ENCODE data around the gene L3MBTL4.

Gene L3MBTL4

DNA sequence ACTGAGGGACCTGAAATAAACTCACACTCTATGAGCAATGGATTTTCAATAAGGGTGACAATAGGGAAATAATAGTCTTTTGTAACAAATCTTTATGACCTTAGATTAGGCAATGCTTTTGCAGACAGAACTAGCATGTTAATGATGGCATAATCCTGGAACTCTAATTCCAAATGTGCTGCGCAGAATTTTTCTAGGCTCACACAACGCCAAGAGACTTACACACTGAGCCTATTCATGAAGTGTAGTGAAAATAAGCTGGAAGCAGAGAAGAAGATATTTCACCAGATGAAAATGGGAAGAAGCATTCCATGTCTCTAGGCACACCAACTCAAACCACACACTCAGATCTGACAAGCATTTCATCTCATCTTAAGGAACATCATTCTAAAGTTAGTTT lies 178.5 kb downstream of the L3MBTL4 start:
- POLR2A ChIA-PET, result no interaction called here
- TF ChIP-seq CTCF (IDR thresholded peaks at IDR 0.05; ENCODE audit: insufficient read depth, low read length, missing control alignments), result no peak
- no peak for DNase-seq (ENCODE audit: low read depth, low spot score)
- no peak overlapping the region for H3K4me3 ChIP-seq (ENCODE audit: low read depth, low read length)
- CTCF ChIA-PET, result no interaction called here

- CTCF ChIA-PET, result interaction anchor here (0.6 to 9.4 kb wide), 3 partner anchors 343 to 1002 kb away, joined by 3 to 153 read pairs (median 4); no protein-coding TSS in a partner anchor
- no peak for DNase-seq (ENCODE audit: low read depth, low spot score)
- POLR2A ChIA-PET, result no interaction called here
Measured at GRCh38 chr18:6222271-6222670, 192.4 kb downstream of the L3MBTL4 start.

DNA sequence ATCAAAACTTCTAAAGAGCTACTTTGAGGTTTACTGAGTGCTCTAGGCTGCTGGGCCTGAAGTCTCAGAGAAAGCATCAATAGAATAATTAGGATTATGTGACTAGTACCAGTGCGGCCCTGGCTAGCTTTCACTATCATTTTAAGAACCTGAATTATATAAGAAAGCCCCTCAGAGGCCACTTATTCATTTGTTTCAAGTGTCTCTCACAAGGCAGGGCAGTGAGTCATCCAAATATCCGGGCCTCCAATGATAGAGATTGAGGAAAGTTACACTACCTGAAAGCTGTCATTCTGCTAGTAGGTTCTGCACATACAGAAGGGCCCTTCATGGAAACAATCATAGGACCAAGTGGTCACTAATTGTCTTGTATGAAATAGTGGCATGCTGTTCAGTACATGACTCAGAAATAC lies 193.1 kb downstream of the L3MBTL4 start:
- H3K4me3 ChIP-seq (ENCODE audit: low read depth, low read length), result no peak overlapping the region
- POLR2A ChIA-PET, result no interaction called here
- no peak for TF ChIP-seq CTCF (IDR thresholded peaks at IDR 0.05; ENCODE audit: insufficient read depth, low read length, missing control alignments)
- CTCF ChIA-PET, result interaction anchor here (1.1 to 9.4 kb wide), 5 partner anchors 9 to 353 kb away, joined by 3 to 153 read pairs (median 6); no protein-coding TSS in a partner anchor
- DNase-seq (ENCODE audit: low read depth, low spot score), result no peak

More at GRCh38 chr18:6222271-6222670, 192.4 kb downstream of the L3MBTL4 start:
- H3K4me3 ChIP-seq (ENCODE audit: low read depth, low read length), result no peak overlapping the region
- no peak for TF ChIP-seq CTCF (IDR thresholded peaks at IDR 0.05; ENCODE audit: insufficient read depth, low read length, missing control alignments)

- DNase-seq (ENCODE audit: low read depth, low spot score), result no peak
- ChIA-PET CTCF (interaction anchor here (1.5 to 9.4 kb wide), 6 partner anchors 14 to 353 kb away, joined by 4 to 153 read pairs (median 12); no protein-coding TSS in a partner anchor), POLR2A (no interaction called here)
- no peak for TF ChIP-seq CTCF (IDR thresholded peaks at IDR 0.05; ENCODE audit: insufficient read depth, low read length, missing control alignments)
- H3K4me3 ChIP-seq (ENCODE audit: low read depth, low read length), result no peak overlapping the region
Measured at GRCh38 chr18:6220129-6220528, 194.6 kb downstream of the L3MBTL4 start.

DNA sequence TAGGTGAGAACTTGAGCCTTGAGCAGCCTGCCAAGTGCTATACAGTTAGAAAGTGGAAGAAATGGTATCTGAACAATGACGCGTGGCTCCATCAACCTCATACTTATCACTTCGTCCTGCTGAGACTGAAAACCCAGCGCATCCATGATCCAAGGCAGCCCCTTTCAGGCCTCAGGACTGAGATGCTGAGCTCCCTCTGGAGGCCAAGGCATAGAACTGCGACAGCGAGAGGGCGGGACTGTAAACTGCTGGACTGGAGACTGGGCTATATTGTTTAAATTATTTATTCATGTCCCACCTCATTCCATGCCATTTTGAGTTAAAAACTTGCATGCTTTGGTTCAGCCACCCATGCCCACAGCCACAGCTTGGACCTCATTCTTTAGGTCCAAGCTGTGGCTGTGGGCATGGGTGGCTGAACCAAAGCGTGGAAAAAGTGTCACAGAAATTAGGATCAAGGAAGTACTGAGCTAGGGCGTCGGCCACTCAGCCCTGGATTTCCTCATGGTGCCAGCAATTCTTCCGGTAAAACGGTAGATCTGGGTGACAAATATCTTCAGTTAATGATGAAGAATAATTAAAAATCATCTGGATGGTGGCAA lies 195.5 kb downstream of the L3MBTL4 start:
- peak; percentile 5 for DNase-seq (ENCODE audit: low read depth, low spot score)
- H3K4me3 ChIP-seq (ENCODE audit: low read depth, low read length), result no peak overlapping the region
- peak; percentile 92 for TF ChIP-seq CTCF (IDR thresholded peaks at IDR 0.05; ENCODE audit: insufficient read depth, low read length, missing control alignments)
- ChIA-PET CTCF (interaction anchor here (0.7 to 9.4 kb wide), 17 partner anchors 9 to 352 kb away, joined by 3 to 153 read pairs (median 4); no protein-coding TSS in a partner anchor), POLR2A (no interaction called here)

GRCh38 chr18:6215888-6216287 lies 198.8 kb downstream of the L3MBTL4 start:
- ChIA-PET CTCF (interaction anchor here (0.9 to 9.4 kb wide), 2 partner anchors 8 to 337 kb away, joined by 3 to 153 read pairs; no protein-coding TSS in a partner anchor), POLR2A (no interaction called here)
- no peak for TF ChIP-seq CTCF (IDR thresholded peaks at IDR 0.05; ENCODE audit: insufficient read depth, low read length, missing control alignments)
- H3K4me3 ChIP-seq (ENCODE audit: low read depth, low read length), result no peak overlapping the region
- DNase-seq (ENCODE audit: low read depth, low spot score), result no peak
